Measurements from ENCODE around the gene CD27. TPM values are rescaled to one million over a fixed set of nuclear protein-coding genes. Genes with fewer than 3 reads are reported as not detected.

Gene CD27
- total and polyA plus RNA-seq, 2 of the 13 experiments (the other 11 are each of a cell fraction or from before 2014, with no cell fraction given) = 0.12 TPM; not detected in 1

DNA sequence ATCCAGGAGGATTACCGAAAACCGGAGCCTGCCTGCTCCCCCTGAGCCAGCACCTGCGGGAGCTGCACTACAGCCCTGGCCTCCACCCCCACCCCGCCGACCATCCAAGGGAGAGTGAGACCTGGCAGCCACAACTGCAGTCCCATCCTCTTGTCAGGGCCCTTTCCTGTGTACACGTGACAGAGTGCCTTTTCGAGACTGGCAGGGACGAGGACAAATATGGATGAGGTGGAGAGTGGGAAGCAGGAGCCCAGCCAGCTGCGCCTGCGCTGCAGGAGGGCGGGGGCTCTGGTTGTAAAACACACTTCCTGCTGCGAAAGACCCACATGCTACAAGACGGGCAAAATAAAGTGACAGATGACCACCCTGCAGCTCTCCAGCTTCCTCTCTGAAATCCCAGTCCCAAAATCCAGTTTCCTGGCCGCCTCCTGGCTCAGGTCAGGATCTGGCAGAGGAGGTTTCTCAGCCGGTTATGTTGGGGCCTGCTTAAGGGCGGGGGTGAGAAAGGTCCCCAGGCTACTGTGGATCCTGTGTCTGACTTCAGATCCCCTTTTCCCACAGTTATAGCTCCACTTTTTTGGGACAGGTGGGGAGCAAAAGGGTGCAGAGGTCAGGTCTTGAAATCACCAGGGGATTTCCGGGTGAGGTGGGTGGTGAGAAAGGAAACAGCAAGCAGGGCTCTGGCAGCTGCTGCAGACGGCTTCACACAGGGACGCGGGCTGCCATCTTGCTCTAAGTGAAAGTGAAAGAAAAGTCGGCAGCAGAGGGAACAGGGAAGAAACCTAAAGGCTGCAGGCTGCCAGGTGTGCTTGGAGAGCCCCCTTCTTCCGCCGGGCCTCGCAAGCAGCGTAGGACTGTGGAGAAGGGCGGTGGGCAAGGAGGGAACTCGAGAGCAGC, 6.8 kb downstream of the CD27 start, which contains the start of gene TAPBPL (continued):
- TF ChIP-seq, protein P1, sequence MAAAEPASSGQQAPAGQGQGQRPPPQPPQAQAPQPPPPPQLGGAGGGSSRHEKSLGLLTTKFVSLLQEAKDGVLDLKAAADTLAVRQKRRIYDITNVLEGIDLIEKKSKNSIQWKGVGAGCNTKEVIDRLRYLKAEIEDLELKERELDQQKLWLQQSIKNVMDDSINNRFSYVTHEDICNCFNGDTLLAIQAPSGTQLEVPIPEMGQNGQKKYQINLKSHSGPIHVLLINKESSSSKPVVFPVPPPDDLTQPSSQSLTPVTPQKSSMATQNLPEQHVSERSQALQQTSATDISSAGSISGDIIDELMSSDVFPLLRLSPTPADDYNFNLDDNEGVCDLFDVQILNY (CRISPR knock-in tag; conservative IDR thresholded peaks at IDR 0.05) = no peak
- TF ChIP-seq, protein P2, sequence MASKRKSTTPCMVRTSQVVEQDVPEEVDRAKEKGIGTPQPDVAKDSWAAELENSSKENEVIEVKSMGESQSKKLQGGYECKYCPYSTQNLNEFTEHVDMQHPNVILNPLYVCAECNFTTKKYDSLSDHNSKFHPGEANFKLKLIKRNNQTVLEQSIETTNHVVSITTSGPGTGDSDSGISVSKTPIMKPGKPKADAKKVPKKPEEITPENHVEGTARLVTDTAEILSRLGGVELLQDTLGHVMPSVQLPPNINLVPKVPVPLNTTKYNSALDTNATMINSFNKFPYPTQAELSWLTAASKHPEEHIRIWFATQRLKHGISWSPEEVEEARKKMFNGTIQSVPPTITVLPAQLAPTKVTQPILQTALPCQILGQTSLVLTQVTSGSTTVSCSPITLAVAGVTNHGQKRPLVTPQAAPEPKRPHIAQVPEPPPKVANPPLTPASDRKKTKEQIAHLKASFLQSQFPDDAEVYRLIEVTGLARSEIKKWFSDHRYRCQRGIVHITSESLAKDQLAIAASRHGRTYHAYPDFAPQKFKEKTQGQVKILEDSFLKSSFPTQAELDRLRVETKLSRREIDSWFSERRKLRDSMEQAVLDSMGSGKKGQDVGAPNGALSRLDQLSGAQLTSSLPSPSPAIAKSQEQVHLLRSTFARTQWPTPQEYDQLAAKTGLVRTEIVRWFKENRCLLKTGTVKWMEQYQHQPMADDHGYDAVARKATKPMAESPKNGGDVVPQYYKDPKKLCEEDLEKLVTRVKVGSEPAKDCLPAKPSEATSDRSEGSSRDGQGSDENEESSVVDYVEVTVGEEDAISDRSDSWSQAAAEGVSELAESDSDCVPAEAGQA (IDR thresholded peaks at IDR 0.05; ENCODE audit: low read depth) = 0 out of 2 replicates have a peak, but pooled peaks have one; percentile 49
- TF ChIP-seq, protein P2 (CRISPR knock-in tag; IDR thresholded peaks at IDR 0.05; ENCODE audit: borderline replicate concordance) = no peak
- TF ChIP-seq EEA1 (CRISPR knock-in tag; IDR thresholded peaks at IDR 0.05; ENCODE audit: borderline replicate concordance) (peak; percentile 27; the same call in 1 of the 2 replicates), ZNF17 (CRISPR knock-in tag; IDR thresholded peaks at IDR 0.05) (no peak), CBX1 (IDR thresholded peaks at IDR 0.05; ENCODE audit: low read depth) (no peak), FOXK2 (IDR thresholded peaks at IDR 0.05) (no peak), AGO2 (optimal IDR thresholded peaks at IDR 0.05; ENCODE audit: low read depth, low read length) (peak; percentile 72), PAX8 (CRISPR knock-in tag; IDR thresholded peaks at IDR 0.05; ENCODE audit: borderline replicate concordance) (no peak), ZBTB8A (CRISPR knock-in tag; IDR thresholded peaks at IDR 0.05; ENCODE audit: borderline replicate concordance, low read depth) (no peak), SRSF4 (IDR thresholded peaks at IDR 0.05; ENCODE audit: low read depth, low read length, poor library complexity, severe bottlenecking) (no peak), ARNT2 (CRISPR knock-in tag; IDR thresholded peaks at IDR 0.05; ENCODE audit: low read depth) (peak; percentile 28; the same call in 1 of the 2 replicates), SAFB2 (CRISPR knock-in tag; IDR thresholded peaks at IDR 0.05; ENCODE audit: borderline replicate concordance, low read depth) (no peak; the same call in 1 of the 2 replicates)
- TF ChIP-seq, protein P3, sequence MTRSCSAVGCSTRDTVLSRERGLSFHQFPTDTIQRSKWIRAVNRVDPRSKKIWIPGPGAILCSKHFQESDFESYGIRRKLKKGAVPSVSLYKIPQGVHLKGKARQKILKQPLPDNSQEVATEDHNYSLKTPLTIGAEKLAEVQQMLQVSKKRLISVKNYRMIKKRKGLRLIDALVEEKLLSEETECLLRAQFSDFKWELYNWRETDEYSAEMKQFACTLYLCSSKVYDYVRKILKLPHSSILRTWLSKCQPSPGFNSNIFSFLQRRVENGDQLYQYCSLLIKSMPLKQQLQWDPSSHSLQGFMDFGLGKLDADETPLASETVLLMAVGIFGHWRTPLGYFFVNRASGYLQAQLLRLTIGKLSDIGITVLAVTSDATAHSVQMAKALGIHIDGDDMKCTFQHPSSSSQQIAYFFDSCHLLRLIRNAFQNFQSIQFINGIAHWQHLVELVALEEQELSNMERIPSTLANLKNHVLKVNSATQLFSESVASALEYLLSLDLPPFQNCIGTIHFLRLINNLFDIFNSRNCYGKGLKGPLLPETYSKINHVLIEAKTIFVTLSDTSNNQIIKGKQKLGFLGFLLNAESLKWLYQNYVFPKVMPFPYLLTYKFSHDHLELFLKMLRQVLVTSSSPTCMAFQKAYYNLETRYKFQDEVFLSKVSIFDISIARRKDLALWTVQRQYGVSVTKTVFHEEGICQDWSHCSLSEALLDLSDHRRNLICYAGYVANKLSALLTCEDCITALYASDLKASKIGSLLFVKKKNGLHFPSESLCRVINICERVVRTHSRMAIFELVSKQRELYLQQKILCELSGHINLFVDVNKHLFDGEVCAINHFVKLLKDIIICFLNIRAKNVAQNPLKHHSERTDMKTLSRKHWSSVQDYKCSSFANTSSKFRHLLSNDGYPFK (CRISPR knock-in tag; IDR thresholded peaks at IDR 0.05; ENCODE audit: borderline replicate concordance) = peak; percentile 85; the same call in 1 of the 2 replicates
- TF ChIP-seq, protein P4, sequence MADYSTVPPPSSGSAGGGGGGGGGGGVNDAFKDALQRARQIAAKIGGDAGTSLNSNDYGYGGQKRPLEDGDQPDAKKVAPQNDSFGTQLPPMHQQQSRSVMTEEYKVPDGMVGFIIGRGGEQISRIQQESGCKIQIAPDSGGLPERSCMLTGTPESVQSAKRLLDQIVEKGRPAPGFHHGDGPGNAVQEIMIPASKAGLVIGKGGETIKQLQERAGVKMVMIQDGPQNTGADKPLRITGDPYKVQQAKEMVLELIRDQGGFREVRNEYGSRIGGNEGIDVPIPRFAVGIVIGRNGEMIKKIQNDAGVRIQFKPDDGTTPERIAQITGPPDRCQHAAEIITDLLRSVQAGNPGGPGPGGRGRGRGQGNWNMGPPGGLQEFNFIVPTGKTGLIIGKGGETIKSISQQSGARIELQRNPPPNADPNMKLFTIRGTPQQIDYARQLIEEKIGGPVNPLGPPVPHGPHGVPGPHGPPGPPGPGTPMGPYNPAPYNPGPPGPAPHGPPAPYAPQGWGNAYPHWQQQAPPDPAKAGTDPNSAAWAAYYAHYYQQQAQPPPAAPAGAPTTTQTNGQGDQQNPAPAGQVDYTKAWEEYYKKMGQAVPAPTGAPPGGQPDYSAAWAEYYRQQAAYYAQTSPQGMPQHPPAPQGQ (CRISPR knock-in tag; IDR thresholded peaks at IDR 0.05; ENCODE audit: borderline replicate concordance) = no peak
